Measurements from ENCODE around the gene SULF2.

Gene SULF2

DNA sequence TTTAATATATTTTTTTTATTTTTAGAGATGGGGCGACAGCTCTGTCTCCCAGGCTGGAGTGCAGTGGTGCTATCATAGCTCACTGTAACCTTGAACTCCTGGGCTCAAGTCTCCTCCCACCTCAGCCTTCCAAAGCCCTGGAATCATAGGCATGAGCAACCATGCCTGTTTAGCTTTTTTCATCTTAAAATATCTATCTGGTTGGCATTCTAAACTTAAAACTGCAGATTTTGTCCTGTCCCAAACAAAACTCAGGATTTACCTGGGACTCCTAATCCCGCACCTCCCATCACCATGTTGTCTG lies 124.7 kb downstream of the SULF2 start:
- peaks cover 14% of the 10 kb centered on the region for H3K4me1 ChIP-seq (ENCODE audit: insufficient read depth, low read length)
- H3K36me3 ChIP-seq (ENCODE audit: insufficient read depth, low read length) = peaks cover 13% of the 10 kb centered on the region; the same call in 1 of the 2 replicates
- no peaks in the 10 kb centered on the region for H3K9me3 ChIP-seq (ENCODE audit: control insufficient read depth, insufficient read depth, low read length)
- H3K9ac ChIP-seq (ENCODE audit: low read depth, low read length) = no peak overlapping the region

DNA sequence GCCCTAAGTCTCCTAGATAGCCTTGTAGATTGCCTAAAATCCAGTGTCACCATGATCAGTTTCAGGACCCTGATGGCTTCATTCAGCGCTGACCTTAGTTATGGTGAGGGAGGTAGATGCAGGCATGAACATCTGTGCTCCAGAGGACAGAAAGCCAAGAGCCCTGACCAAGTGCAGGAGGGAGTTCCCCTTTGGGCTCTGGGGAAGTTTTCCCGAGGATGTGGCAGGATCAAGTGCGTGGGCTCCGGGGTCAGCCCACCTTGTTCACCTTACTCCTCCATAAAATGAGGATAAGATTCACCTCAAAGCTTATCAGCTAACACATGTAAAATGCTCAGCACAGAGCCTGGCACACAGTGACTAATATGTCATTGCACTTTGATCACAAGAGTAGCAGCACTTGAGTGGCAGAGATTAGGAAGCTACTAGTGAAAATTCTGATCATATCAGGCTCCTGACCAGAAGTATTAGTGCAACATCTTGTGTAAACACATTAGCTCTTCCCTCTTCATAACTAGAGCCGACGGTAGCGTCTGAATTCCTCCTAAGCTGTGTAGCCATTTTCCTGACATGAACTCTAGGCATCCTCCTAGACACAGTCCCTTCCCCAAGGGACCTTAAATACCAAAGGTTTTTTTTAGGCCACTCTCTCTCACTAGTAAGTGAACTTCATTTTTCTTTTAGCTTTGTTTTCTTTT lies 125.2 kb downstream of the SULF2 start:
- Histone ChIP-seq H3K9ac (ENCODE audit: low read depth, low read length) (no peak overlapping the region), H3K36me3 (ENCODE audit: insufficient read depth, low read length) (peaks cover 14% of the 10 kb centered on the region; the same call in 1 of the 2 replicates), H3K9me3 (ENCODE audit: control insufficient read depth, insufficient read depth, low read length) (no peaks in the 10 kb centered on the region), H3K4me1 (ENCODE audit: insufficient read depth, low read length) (peaks cover 10% of the 10 kb centered on the region)

DNA sequence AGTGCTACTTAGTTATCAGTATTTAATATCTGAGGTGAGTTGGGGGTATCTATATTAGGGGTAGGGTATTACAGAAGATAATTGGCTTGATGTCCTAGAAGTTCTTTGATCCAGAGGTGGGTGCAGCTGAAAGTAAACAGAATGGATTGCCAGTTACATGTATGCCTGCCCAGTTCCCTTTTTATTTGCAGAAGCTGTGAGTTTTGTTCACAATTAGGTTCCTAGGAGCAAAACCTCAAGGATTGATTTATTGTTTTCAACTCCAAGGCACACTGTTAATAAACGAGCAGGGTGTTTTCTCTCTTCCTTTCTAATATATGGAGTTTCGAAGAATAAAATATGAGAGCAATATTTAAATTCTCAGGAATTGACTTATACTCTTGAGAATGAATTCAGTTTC lies 129.0 kb downstream of the SULF2 start:
- H3K9ac ChIP-seq (ENCODE audit: low read depth, low read length) = no peak overlapping the region
- H3K4me1 ChIP-seq (ENCODE audit: insufficient read depth, low read length) = peaks cover 16% of the 10 kb centered on the region
- H3K36me3 ChIP-seq (ENCODE audit: insufficient read depth, low read length) = peaks cover 25% of the 10 kb centered on the region
- H3K9me3 ChIP-seq (ENCODE audit: control insufficient read depth, insufficient read depth, low read length) = no peaks in the 10 kb centered on the region

- Histone ChIP-seq H3K36me3 (ENCODE audit: insufficient read depth, low read length) (peaks cover 28% of the 10 kb centered on the region), H3K9me3 (ENCODE audit: control insufficient read depth, insufficient read depth, low read length) (no peaks in the 10 kb centered on the region), H3K4me1 (ENCODE audit: insufficient read depth, low read length) (peaks cover 16% of the 10 kb centered on the region), H3K9ac (ENCODE audit: low read depth, low read length) (no peak overlapping the region)
Observed at GRCh38 chr20:47655635-47656034, 129.6 kb downstream of the SULF2 start.

DNA sequence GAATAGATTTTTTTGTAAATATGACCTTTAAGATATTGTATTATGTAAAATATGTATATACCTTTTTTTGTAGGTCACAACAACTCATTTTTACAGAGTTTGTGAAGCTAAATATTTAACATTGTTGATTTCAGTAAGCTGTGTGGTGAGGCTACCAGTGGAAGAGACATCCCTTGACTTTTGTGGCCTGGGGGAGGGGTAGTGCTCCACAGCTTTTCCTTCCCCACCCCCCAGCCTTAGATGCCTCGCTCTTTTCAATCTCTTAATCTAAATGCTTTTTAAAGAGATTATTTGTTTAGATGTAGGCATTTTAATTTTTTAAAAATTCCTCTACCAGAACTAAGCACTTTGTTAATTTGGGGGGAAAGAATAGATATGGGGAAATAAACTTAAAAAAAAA lies 130.9 kb downstream of the SULF2 start:
- Histone ChIP-seq H3K9me3 (ENCODE audit: control insufficient read depth, insufficient read depth, low read length) (no peaks in the 10 kb centered on the region), H3K36me3 (ENCODE audit: insufficient read depth, low read length) (peaks cover 22% of the 10 kb centered on the region), H3K4me1 (ENCODE audit: insufficient read depth, low read length) (peaks cover 21% of the 10 kb centered on the region), H3K9ac (ENCODE audit: low read depth, low read length) (no peak overlapping the region)

DNA sequence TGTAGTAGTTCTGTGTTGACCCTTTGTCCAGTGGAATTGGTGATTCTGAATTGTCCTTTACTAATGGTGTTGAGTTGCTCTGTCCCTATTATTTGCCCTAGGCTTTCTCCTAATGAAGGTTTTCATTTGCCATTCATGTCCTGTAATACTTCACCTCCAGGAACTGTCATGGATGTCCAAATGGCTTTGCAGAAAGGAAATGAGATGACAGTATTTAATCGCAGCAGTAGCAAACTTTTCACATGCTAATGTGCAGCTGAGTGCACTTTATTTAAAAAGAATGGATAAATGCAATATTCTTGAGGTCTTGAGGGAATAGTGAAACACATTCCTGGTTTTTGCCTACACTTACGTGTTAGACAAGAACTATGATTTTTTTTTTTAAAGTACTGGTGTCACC lies 131.4 kb downstream of the SULF2 start:
- no peaks in the 10 kb centered on the region for H3K9me3 ChIP-seq (ENCODE audit: control insufficient read depth, insufficient read depth, low read length)
- peaks cover 22% of the 10 kb centered on the region for H3K36me3 ChIP-seq (ENCODE audit: insufficient read depth, low read length)
- H3K4me1 ChIP-seq (ENCODE audit: insufficient read depth, low read length) = peaks cover 25% of the 10 kb centered on the region
- no peak overlapping the region for H3K9ac ChIP-seq (ENCODE audit: low read depth, low read length)

DNA sequence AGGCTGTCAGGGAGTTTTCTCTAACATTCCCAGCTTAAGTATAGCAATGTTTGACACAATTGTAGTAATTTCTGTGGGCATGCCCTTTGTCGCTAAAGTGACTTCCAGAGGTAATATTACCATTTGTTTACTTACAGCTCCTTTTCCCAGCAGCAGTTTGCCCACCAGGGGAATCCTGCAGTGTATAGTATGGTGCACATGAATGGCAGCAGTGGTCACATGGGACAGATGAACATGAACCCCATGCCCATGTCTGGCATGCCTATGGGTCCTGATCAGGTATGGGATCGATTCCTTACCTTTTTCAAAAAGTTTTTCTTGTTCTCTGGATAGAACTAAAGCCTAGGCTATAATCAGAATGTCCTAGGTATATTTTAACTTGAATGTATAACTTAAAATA lies 132.5 kb downstream of the SULF2 start:
- H3K36me3 ChIP-seq (ENCODE audit: insufficient read depth, low read length) = peaks cover 22% of the 10 kb centered on the region
- H3K4me1 ChIP-seq (ENCODE audit: insufficient read depth, low read length) = peaks cover 30% of the 10 kb centered on the region
- no peaks in the 10 kb centered on the region for H3K9me3 ChIP-seq (ENCODE audit: control insufficient read depth, insufficient read depth, low read length)
- H3K9ac ChIP-seq (ENCODE audit: low read depth, low read length) = no peak overlapping the region

- Histone ChIP-seq H3K9ac (ENCODE audit: low read depth, low read length) (no peak overlapping the region), H3K9me3 (ENCODE audit: control insufficient read depth, insufficient read depth, low read length) (no peaks in the 10 kb centered on the region), H3K4me1 (ENCODE audit: insufficient read depth, low read length) (peaks cover 30% of the 10 kb centered on the region), H3K36me3 (ENCODE audit: insufficient read depth, low read length) (peaks cover 22% of the 10 kb centered on the region)
Observed at GRCh38 chr20:47652301-47652700, 133.0 kb downstream of the SULF2 start.

GRCh38 chr20:47648943-47649342 lies 136.3 kb downstream of the SULF2 start:
- Histone ChIP-seq H3K4me1 (ENCODE audit: insufficient read depth, low read length) (peaks cover 20% of the 10 kb centered on the region), H3K36me3 (ENCODE audit: insufficient read depth, low read length) (peaks cover 19% of the 10 kb centered on the region), H3K9me3 (ENCODE audit: control insufficient read depth, insufficient read depth, low read length) (no peaks in the 10 kb centered on the region), H3K9ac (ENCODE audit: low read depth, low read length) (no peak overlapping the region)

DNA sequence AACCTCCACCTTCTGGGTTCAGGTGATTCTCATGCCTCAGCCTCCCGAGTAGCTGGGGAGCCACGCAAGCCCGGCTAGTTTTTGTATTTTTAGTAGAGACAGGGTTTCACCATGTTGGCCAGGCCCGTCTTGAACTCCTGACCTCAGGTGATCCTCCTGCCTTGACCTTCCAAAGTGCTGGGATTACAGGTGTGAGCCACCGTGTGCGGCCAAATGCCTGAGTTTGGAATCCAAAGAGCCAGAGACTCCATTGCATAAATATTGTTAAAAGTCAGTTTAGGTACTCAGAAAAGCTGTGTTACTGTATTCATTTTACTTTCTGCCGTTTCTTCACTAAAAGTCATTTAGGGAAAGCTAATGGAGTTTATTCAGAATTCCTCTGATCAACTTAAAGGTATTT lies 137.3 kb downstream of the SULF2 start:
- Histone ChIP-seq H3K9me3 (ENCODE audit: control insufficient read depth, insufficient read depth, low read length) (no peaks in the 10 kb centered on the region), H3K36me3 (ENCODE audit: insufficient read depth, low read length) (peaks cover 17% of the 10 kb centered on the region; the same call in 1 of the 2 replicates), H3K4me1 (ENCODE audit: insufficient read depth, low read length) (peaks cover 14% of the 10 kb centered on the region), H3K9ac (ENCODE audit: low read depth, low read length) (no peak overlapping the region)

DNA sequence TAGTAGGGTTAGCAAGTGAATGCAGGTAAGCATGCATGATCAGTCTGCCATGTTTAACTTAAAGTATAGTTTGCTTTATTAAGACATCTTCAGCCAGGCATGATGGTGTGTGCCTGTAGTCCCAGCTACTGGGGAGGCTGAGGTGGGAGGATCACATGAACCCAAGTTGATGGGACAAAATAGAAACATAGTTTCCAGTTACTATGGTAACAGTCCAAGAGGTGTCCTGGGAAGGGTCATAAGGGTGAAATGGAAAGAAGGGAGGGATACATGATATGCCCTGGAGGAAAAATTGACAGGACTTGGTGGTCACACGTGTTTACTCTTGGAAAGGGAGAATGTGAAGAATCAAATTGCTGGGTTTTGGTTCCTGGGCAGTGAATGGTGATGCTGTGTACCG lies 139.6 kb downstream of the SULF2 start:
- Histone ChIP-seq H3K4me1 (ENCODE audit: insufficient read depth, low read length) (peaks cover 14% of the 10 kb centered on the region), H3K9me3 (ENCODE audit: control insufficient read depth, insufficient read depth, low read length) (no peaks in the 10 kb centered on the region), H3K36me3 (ENCODE audit: insufficient read depth, low read length) (peaks cover 7% of the 10 kb centered on the region), H3K9ac (ENCODE audit: low read depth, low read length) (no peak overlapping the region)

- no peaks in the 10 kb centered on the region for H3K4me1 ChIP-seq (ENCODE audit: insufficient read depth, low read length)
- no peak overlapping the region for H3K9ac ChIP-seq (ENCODE audit: low read depth, low read length)
- H3K36me3 ChIP-seq (ENCODE audit: insufficient read depth, low read length) = peaks cover 15% of the 10 kb centered on the region
- H3K9me3 ChIP-seq (ENCODE audit: control insufficient read depth, insufficient read depth, low read length) = no peaks in the 10 kb centered on the region
Observed at GRCh38 chr20:47642624-47643023, 142.7 kb downstream of the SULF2 start.

DNA sequence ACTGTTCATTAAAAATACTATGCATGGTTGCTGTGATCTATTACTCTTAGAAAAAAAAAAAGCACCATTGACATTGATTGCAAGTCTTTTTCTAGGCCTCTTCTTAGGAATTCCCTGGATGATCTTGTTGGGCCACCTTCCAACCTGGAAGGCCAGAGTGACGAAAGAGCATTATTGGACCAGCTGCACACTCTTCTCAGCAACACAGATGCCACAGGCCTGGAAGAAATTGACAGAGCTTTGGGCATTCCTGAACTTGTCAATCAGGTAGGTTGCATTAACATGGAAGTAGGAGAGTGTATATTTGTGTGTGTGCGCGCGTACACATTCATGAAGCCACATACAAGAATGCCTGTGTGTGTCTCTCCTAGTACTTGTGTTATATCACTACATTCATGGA lies 143.2 kb downstream of the SULF2 start:
- no peaks in the 10 kb centered on the region for H3K4me1 ChIP-seq (ENCODE audit: insufficient read depth, low read length)
- H3K36me3 ChIP-seq (ENCODE audit: insufficient read depth, low read length) = peaks cover 15% of the 10 kb centered on the region
- H3K9me3 ChIP-seq (ENCODE audit: control insufficient read depth, insufficient read depth, low read length) = no peaks in the 10 kb centered on the region
- no peak overlapping the region for H3K9ac ChIP-seq (ENCODE audit: low read depth, low read length)

- Histone ChIP-seq H3K9me3 (ENCODE audit: control insufficient read depth, insufficient read depth, low read length) (no peaks in the 10 kb centered on the region), H3K36me3 (ENCODE audit: insufficient read depth, low read length) (peaks cover 15% of the 10 kb centered on the region), H3K9ac (ENCODE audit: low read depth, low read length) (no peak overlapping the region), H3K4me1 (ENCODE audit: insufficient read depth, low read length) (no peaks in the 10 kb centered on the region)
Observed at GRCh38 chr20:47638851-47639250, 146.4 kb downstream of the SULF2 start.

GRCh38 chr20:47635256-47635655 lies 150.0 kb downstream of the SULF2 start:
- Histone ChIP-seq H3K4me1 (ENCODE audit: insufficient read depth, low read length) (no peaks in the 10 kb centered on the region), H3K9ac (ENCODE audit: low read depth, low read length) (no peak overlapping the region), H3K9me3 (ENCODE audit: control insufficient read depth, insufficient read depth, low read length) (no peaks in the 10 kb centered on the region), H3K36me3 (ENCODE audit: insufficient read depth, low read length) (peaks cover 7% of the 10 kb centered on the region; the same call in 1 of the 2 replicates)

GRCh38 chr20:47631078-47631477 lies 154.2 kb downstream of the SULF2 start:
- Histone ChIP-seq H3K9ac (ENCODE audit: low read depth, low read length) (no peak overlapping the region), H3K36me3 (ENCODE audit: insufficient read depth, low read length) (peaks cover 3% of the 10 kb centered on the region; the same call in 1 of the 2 replicates), H3K4me1 (ENCODE audit: insufficient read depth, low read length) (no peaks in the 10 kb centered on the region), H3K9me3 (ENCODE audit: control insufficient read depth, insufficient read depth, low read length) (no peaks in the 10 kb centered on the region)
